ENCODE results near the gene FIBCD1. TPM values are rescaled to one million over a fixed set of nuclear protein-coding genes. Genes with fewer than 3 reads are reported as not detected.

The FIBCD1 gene
- total and polyA plus RNA-seq, 9 of the 15 experiments (the other 6 are each of a cell fraction or from before 2014, with no cell fraction given): 0.53 to 1.2 (median 0.95) TPM; not detected in 4

DNA sequence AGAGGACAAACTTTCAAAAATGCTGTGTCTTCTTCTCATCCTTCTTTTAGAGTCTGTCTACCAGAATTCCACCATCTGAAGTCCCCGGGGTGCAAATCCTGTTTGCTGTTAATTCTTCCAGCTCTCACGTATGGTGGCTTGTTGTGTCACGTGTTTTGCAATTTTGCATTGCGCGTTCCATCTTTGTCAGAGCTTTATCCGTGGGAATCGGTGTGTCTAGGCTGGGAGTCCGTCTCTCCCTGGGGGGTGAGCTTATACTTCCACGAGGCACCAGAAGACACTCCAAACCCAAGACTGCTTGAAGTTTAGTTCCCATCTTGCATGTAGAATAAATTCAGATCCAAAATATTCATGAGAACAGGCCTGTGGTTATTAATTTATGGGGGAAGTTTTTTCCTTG, 6.1 kb upstream of the FIBCD1 start:
- no peak overlapping the region for H3K4me3 ChIP-seq
- 7% methylated on average over 9 of the region's 9 CpGs for WGBS (ENCODE audit: insufficient coverage, low coverage, missing lambda C conversion rate)
- no peak overlapping the region for H3K27ac ChIP-seq (ENCODE audit: extremely low read depth, low read depth, low read length)
- H3K36me3 ChIP-seq (ENCODE audit: control insufficient read depth, insufficient read depth, low read length): no peaks in the 10 kb centered on the region
- peaks cover 6 to 17% of the 10 kb centered on the region in 2 experiments; a peak in 4 of 5 replicates for H3K4me1 ChIP-seq (replicated peaks in 1 of 2; ENCODE audit: control insufficient read depth in 2 of 2, insufficient read depth in 2 of 2, low read length in 2 of 2)
- peaks cover 40 to 82% of the 10 kb centered on the region in 2 experiments for H3K27me3 ChIP-seq (ENCODE audit: control insufficient read depth in 2 of 2, insufficient read depth in 2 of 2, low read length in 2 of 2)
- H3K4me2 ChIP-seq (ENCODE audit: insufficient read depth, low read length): no peak overlapping the region
- ChIA-PET POLR2A (interaction anchor here (0.6 to 7.4 kb wide), 14 partner anchors 8 to 99 kb away, joined by 3 to 93 read pairs (median 4); no protein-coding TSS in a partner anchor), CTCF (ENCODE audit: low intra/inter-chr PET ratio) (no interaction called here)
- DNase-seq (ENCODE audit: extremely low read depth in 1 of 4, low spot score in 3 of 4) (peak in 2 of 4 experiments; percentile 29 to 61), ATAC-seq (no peak), FAIRE-seq (no peak)
- H2AFZ ChIP-seq (ENCODE audit: low read depth, low read length): no peak overlapping the region
- H4K20me1 ChIP-seq (replicated peaks; ENCODE audit: control insufficient read depth, insufficient read depth, low read length): peaks cover 54% of the 10 kb centered on the region
- in situ Hi-C loops (cut with MboI) (no loop called here), intact Hi-C loops (cut with micrococcal nuclease) (no loop called here)
- no peaks in the 10 kb centered on the region for H3K79me2 ChIP-seq (ENCODE audit: control insufficient read depth, insufficient read depth, low read length)
- TF ChIP-seq, protein P1, sequence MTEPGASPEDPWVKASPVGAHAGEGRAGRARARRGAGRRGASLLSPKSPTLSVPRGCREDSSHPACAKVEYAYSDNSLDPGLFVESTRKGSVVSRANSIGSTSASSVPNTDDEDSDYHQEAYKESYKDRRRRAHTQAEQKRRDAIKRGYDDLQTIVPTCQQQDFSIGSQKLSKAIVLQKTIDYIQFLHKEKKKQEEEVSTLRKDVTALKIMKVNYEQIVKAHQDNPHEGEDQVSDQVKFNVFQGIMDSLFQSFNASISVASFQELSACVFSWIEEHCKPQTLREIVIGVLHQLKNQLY (CRISPR knock-in tag; conservative IDR thresholded peaks at IDR 0.05): 0 out of 4 replicates have a peak, but pooled peaks of 1 of the 2 experiments have one; percentile 3
- no peak for TF ChIP-seq FOXP1 (CRISPR knock-in tag; IDR thresholded peaks at IDR 0.05)
- TF ChIP-seq, protein P2, sequence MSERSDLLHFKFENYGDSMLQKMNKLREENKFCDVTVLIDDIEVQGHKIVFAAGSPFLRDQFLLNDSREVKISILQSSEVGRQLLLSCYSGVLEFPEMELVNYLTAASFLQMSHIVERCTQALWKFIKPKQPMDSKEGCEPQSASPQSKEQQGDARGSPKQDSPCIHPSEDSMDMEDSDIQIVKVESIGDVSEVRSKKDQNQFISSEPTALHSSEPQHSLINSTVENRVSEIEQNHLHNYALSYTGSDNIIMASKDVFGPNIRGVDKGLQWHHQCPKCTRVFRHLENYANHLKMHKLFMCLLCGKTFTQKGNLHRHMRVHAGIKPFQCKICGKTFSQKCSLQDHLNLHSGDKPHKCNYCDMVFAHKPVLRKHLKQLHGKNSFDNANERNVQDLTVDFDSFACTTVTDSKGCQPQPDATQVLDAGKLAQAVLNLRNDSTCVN (CRISPR knock-in tag; IDR thresholded peaks at IDR 0.05): no peak
- TF ChIP-seq, protein P3, sequence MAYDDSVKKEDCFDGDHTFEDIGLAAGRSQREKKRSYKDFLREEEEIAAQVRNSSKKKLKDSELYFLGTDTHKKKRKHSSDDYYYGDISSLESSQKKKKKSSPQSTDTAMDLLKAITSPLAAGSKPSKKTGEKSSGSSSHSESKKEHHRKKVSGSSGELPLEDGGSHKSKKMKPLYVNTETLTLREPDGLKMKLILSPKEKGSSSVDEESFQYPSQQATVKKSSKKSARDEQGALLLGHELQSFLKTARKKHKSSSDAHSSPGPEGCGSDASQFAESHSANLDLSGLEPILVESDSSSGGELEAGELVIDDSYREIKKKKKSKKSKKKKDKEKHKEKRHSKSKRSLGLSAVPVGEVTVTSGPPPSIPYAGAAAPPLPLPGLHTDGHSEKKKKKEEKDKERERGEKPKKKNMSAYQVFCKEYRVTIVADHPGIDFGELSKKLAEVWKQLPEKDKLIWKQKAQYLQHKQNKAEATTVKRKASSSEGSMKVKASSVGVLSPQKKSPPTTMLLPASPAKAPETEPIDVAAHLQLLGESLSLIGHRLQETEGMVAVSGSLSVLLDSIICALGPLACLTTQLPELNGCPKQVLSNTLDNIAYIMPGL (CRISPR knock-in tag; IDR thresholded peaks at IDR 0.05): 0 out of 2 replicates have a peak, but pooled peaks have one; percentile 27
- TF ChIP-seq, protein P4, sequence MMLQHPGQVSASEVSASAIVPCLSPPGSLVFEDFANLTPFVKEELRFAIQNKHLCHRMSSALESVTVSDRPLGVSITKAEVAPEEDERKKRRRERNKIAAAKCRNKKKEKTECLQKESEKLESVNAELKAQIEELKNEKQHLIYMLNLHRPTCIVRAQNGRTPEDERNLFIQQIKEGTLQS (IDR thresholded peaks at IDR 0.05): no peak
- TF ChIP-seq, protein P4 (CRISPR knock-in tag; conservative IDR thresholded peaks at IDR 0.05): 0 out of 2 replicates have a peak, but pooled peaks have one; percentile 12
- no TSS peak for BruUV-seq (replicated peaks)
- H3K9me3 ChIP-seq (replicated peaks; ENCODE audit: control insufficient read depth, insufficient read depth, low read depth, low read length): peaks cover 6% of the 10 kb centered on the region
- H3K9me1 ChIP-seq (ENCODE audit: control insufficient read depth, insufficient read depth, low read length): peaks cover 8% of the 10 kb centered on the region
- no peak overlapping the region for H3K9ac ChIP-seq (ENCODE audit: insufficient read depth in 1 of 2, low read depth in 2 of 2, low read length in 2 of 2)

All from K562 (cell line).